GM13977 (cell line): Measurements from ENCODE around the gene CYP24A1.

Experiments used
- DNase-seq: peaks from one replicate; pipeline ENCODE4 v3.0.0; 2012; ENCODE audit warnings: low spot score
- CTCF ChIP-seq: IDR thresholded peaks from 2 replicates; pipeline ENCODE4 v1.5.1; 2012; ENCODE audit warnings: mild to moderate bottlenecking, control low read depth; ENCODE audit not compliant: insufficient read depth; ENCODE audit errors: extremely low read depth, missing control alignments
- in situ Hi-C: fragments of 300-500 bp; cut with MboI; formaldehyde crosslinking; loops from one replicate; pipeline ENCODE4 v1.12.0; 2022; ENCODE audit warnings: low sequenced_read_pairs, low pct_unique_long_range_greater_than_20kb, mixed read lengths, inconsistent platforms; ENCODE audit not compliant: unreplicated experiment

Gene CYP24A1

GRCh38 chr20:54178256-54178655 lies 4.5 kb upstream of the CYP24A1 start:
- in situ Hi-C loops, result loop anchor here (25.0 kb wide), 1 partner anchor 616 kb away; no protein-coding TSS in a partner anchor
- no peak for TF ChIP-seq CTCF
- no peak for DNase-seq

GRCh38 chr20:54177378-54177777 lies 3.6 kb upstream of the CYP24A1 start:
- no peak for DNase-seq
- no peak for TF ChIP-seq CTCF
- in situ Hi-C loops, result loop anchor here (25.0 kb wide), 1 partner anchor 615 kb away; no protein-coding TSS in a partner anchor

GRCh38 chr20:54176610-54177009 lies 2.8 kb upstream of the CYP24A1 start:
- in situ Hi-C loops, result loop anchor here (25.0 kb wide), 1 partner anchor 614 kb away; no protein-coding TSS in a partner anchor
- DNase-seq, result no peak
- TF ChIP-seq CTCF, result no peak

- in situ Hi-C loops, result loop anchor here (25.0 kb wide), 1 partner anchor 612 kb away; no protein-coding TSS in a partner anchor
- TF ChIP-seq CTCF, result no peak
- no peak for DNase-seq
Observed at GRCh38 chr20:54174457-54175175, 830 bp upstream of the CYP24A1 start.

GRCh38 chr20:54172856-54173652 lies 732 bp downstream of the CYP24A1 start:
- in situ Hi-C loops, result no loop called here
- no peak for TF ChIP-seq CTCF
- no peak for DNase-seq

- no peak for DNase-seq
- TF ChIP-seq CTCF, result no peak
Observed at GRCh38 chr20:54172532-54172855, 1.3 kb downstream of the CYP24A1 start.

More at GRCh38 chr20:54172532-54172855, 1.3 kb downstream of the CYP24A1 start:
- in situ Hi-C loops, result no loop called here
